ENCODE measurements around the gene IFNL4. TPM values are rescaled to one million over a fixed set of nuclear protein-coding genes. Genes with fewer than 3 reads are reported as not detected.

The IFNL4 gene
- total RNA-seq (not detected), polyA plus RNA-seq (not detected)

DNA sequence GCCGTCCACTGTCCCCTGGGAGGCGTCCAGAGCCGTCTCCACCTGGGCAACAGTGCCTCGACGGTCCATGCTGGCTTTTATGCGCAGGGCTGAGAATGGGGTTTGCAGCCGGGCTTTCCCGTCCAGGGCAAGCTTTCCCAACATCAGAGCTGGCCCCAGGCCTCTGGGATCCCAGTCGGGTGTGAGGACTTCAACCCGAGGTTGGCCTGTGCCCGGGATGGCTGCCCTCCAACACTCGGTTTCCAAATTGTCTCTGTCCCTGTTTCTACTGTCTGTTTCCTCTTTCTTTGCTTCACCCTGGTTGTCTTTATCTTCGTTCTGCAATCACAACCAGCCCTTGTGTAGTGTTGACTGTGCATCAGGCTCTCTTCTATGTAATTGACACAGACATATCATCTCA, at the start of gene IFNL4:
TSS of gene IFNL4 (minus strand) at position 51 of the 400 bp plus-strand sequence.
- no peak within 1 kb of the TSS for H3K9ac ChIP-seq (ENCODE audit: low read depth in 1 of 2, low read length in 2 of 2)
- peaks cover 0 to 2% (median 0%) of the 10 kb centered on the region in 4 donors for H3K27me3 ChIP-seq (ENCODE audit: control insufficient read depth in 4 of 4, insufficient read depth in 4 of 4, low read length in 3 of 4)
- H3K4me3 ChIP-seq (ENCODE audit: low read depth in 1 of 3, low read length in 3 of 3): no peak within 1 kb of the TSS
- peaks cover 3 to 20% (median 15%) of the 10 kb centered on the region in 4 donors for H3K4me1 ChIP-seq (ENCODE audit: control insufficient read depth in 4 of 4, insufficient read depth in 4 of 4, low read length in 3 of 4)
- TF ChIP-seq YY1 (IDR thresholded peaks at IDR 0.05) (peak; percentile 33), RAD21 (IDR thresholded peaks at IDR 0.05) (peak; percentile 29 to 52), JUND (IDR thresholded peaks at IDR 0.05) (peak in 1 of 2 donors; percentile 14), RXRA (IDR thresholded peaks at IDR 0.05) (peak; percentile 61 to 83), HNF4G (IDR thresholded peaks at IDR 0.05) (peak; percentile 83), NR2F2 (IDR thresholded peaks at IDR 0.05) (no peak), HNF4A (conservative IDR thresholded peaks at IDR 0.05) (peak; percentile 95 to 96), SP1 (IDR thresholded peaks at IDR 0.05) (peak; percentile 80), TAF1 (conservative IDR thresholded peaks at IDR 0.05) (no peak), EGR1 (IDR thresholded peaks at IDR 0.05; ENCODE audit: low read depth in 2 of 2) (no peak)
- TF ChIP-seq, protein P1, sequence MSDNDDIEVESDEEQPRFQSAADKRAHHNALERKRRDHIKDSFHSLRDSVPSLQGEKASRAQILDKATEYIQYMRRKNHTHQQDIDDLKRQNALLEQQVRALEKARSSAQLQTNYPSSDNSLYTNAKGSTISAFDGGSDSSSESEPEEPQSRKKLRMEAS (IDR thresholded peaks at IDR 0.05): peak; percentile 52
- TF ChIP-seq, protein P2, sequence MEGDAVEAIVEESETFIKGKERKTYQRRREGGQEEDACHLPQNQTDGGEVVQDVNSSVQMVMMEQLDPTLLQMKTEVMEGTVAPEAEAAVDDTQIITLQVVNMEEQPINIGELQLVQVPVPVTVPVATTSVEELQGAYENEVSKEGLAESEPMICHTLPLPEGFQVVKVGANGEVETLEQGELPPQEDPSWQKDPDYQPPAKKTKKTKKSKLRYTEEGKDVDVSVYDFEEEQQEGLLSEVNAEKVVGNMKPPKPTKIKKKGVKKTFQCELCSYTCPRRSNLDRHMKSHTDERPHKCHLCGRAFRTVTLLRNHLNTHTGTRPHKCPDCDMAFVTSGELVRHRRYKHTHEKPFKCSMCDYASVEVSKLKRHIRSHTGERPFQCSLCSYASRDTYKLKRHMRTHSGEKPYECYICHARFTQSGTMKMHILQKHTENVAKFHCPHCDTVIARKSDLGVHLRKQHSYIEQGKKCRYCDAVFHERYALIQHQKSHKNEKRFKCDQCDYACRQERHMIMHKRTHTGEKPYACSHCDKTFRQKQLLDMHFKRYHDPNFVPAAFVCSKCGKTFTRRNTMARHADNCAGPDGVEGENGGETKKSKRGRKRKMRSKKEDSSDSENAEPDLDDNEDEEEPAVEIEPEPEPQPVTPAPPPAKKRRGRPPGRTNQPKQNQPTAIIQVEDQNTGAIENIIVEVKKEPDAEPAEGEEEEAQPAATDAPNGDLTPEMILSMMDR (IDR thresholded peaks at IDR 0.05; ENCODE audit: low read depth, low read length, missing input control): no peak
- TF ChIP-seq, protein P3, sequence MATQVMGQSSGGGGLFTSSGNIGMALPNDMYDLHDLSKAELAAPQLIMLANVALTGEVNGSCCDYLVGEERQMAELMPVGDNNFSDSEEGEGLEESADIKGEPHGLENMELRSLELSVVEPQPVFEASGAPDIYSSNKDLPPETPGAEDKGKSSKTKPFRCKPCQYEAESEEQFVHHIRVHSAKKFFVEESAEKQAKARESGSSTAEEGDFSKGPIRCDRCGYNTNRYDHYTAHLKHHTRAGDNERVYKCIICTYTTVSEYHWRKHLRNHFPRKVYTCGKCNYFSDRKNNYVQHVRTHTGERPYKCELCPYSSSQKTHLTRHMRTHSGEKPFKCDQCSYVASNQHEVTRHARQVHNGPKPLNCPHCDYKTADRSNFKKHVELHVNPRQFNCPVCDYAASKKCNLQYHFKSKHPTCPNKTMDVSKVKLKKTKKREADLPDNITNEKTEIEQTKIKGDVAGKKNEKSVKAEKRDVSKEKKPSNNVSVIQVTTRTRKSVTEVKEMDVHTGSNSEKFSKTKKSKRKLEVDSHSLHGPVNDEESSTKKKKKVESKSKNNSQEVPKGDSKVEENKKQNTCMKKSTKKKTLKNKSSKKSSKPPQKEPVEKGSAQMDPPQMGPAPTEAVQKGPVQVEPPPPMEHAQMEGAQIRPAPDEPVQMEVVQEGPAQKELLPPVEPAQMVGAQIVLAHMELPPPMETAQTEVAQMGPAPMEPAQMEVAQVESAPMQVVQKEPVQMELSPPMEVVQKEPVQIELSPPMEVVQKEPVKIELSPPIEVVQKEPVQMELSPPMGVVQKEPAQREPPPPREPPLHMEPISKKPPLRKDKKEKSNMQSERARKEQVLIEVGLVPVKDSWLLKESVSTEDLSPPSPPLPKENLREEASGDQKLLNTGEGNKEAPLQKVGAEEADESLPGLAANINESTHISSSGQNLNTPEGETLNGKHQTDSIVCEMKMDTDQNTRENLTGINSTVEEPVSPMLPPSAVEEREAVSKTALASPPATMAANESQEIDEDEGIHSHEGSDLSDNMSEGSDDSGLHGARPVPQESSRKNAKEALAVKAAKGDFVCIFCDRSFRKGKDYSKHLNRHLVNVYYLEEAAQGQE (IDR thresholded peaks at IDR 0.05): peak; percentile 36
- no peaks in the 10 kb centered on the region for H3K9me3 ChIP-seq (ENCODE audit: control insufficient read depth in 4 of 4, low read length in 3 of 4)
- no peaks in the 10 kb centered on the region for H3K36me3 ChIP-seq (ENCODE audit: control insufficient read depth in 4 of 4, insufficient read depth in 3 of 4, low read depth in 1 of 4, low read length in 3 of 4)
- 21% methylated on average over 13 of the region's 13 CpGs for whole genome bisulfite sequencing
- H3K27ac ChIP-seq (ENCODE audit: low read depth in 1 of 2, low read length in 2 of 2): no peak within 1 kb of the TSS
- DNase-seq (ENCODE audit: low spot score): no peak

DNA sequence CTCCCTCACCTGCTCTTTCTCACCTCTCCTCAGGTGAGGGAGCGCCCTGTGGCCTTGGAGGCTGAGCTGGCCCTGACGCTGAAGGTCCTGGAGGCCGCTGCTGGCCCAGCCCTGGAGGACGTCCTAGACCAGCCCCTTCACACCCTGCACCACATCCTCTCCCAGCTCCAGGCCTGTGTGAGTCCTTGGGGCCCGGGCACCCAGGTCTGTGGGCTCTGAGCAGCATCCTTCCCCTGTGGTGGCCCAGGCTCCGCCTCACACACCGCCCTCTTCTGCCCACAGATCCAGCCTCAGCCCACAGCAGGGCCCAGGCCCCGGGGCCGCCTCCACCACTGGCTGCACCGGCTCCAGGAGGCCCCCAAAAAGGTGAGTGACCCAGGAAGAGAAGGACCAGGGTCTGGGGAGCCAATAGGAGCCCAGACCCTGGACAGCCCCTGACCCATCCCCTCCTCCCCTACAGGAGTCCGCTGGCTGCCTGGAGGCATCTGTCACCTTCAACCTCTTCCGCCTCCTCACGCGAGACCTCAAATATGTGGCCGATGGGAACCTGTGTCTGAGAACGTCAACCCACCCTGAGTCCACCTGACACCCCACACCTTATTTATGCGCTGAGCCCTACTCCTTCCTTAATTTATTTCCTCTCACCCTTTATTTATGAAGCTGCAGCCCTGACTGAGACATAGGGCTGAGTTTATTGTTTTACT, 49.4 kb upstream of the IFNL4 start:
- H3K27ac ChIP-seq (ENCODE audit: low read depth in 1 of 2, low read length in 2 of 2): no peak overlapping the region

More for the DNA sequence above, 49.4 kb upstream of the IFNL4 start:
- TF ChIP-seq, protein P3 (IDR thresholded peaks at IDR 0.05): no peak
- TF ChIP-seq YY1 (IDR thresholded peaks at IDR 0.05): no peak
- TF ChIP-seq, protein P4, sequence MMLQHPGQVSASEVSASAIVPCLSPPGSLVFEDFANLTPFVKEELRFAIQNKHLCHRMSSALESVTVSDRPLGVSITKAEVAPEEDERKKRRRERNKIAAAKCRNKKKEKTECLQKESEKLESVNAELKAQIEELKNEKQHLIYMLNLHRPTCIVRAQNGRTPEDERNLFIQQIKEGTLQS (IDR thresholded peaks at IDR 0.05): no peak
- no peak for TF ChIP-seq JUND (IDR thresholded peaks at IDR 0.05)
- no peak for TF ChIP-seq FOXA2 (IDR thresholded peaks at IDR 0.05)
- no peak for TF ChIP-seq RAD21 (IDR thresholded peaks at IDR 0.05)
- no peak for TF ChIP-seq RXRA (IDR thresholded peaks at IDR 0.05)
- TF ChIP-seq, protein P5, sequence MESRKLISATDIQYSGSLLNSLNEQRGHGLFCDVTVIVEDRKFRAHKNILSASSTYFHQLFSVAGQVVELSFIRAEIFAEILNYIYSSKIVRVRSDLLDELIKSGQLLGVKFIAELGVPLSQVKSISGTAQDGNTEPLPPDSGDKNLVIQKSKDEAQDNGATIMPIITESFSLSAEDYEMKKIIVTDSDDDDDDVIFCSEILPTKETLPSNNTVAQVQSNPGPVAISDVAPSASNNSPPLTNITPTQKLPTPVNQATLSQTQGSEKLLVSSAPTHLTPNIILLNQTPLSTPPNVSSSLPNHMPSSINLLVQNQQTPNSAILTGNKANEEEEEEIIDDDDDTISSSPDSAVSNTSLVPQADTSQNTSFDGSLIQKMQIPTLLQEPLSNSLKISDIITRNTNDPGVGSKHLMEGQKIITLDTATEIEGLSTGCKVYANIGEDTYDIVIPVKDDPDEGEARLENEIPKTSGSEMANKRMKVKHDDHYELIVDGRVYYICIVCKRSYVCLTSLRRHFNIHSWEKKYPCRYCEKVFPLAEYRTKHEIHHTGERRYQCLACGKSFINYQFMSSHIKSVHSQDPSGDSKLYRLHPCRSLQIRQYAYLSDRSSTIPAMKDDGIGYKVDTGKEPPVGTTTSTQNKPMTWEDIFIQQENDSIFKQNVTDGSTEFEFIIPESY (IDR thresholded peaks at IDR 0.05): no peak
- TF ChIP-seq EGR1 (IDR thresholded peaks at IDR 0.05; ENCODE audit: low read depth in 2 of 2): no peak
- no peak for TF ChIP-seq HNF4G (IDR thresholded peaks at IDR 0.05)
- Histone ChIP-seq H3K4me3 (ENCODE audit: low read depth in 1 of 3, low read length in 3 of 3) (no peak overlapping the region), H3K27me3 (ENCODE audit: control insufficient read depth in 4 of 4, insufficient read depth in 4 of 4, low read length in 3 of 4) (no peaks in the 10 kb centered on the region), H3K4me1 (ENCODE audit: control insufficient read depth in 4 of 4, insufficient read depth in 4 of 4, low read length in 3 of 4) (no peaks in the 10 kb centered on the region), H3K36me3 (ENCODE audit: control insufficient read depth in 4 of 4, insufficient read depth in 3 of 4, low read depth in 1 of 4, low read length in 3 of 4) (no peaks in the 10 kb centered on the region), H3K9me3 (ENCODE audit: control insufficient read depth in 4 of 4, low read length in 3 of 4) (no peaks in the 10 kb centered on the region), H3K9ac (ENCODE audit: low read depth in 1 of 2, low read length in 2 of 2) (no peak overlapping the region)
- DNase-seq (ENCODE audit: low spot score): no peak
- WGBS: 60% methylated on average over 17 of the region's 17 CpGs

Measured in liver (tissue), 9 donors.